ENCODE data around the gene GPATCH8. TPM values are rescaled to one million over a fixed set of nuclear protein-coding genes. Genes with fewer than 3 reads are reported as not detected.

GPATCH8 gene
- total and polyA plus RNA-seq, 2 donors, result 19.3 to 63.4 TPM

DNA sequence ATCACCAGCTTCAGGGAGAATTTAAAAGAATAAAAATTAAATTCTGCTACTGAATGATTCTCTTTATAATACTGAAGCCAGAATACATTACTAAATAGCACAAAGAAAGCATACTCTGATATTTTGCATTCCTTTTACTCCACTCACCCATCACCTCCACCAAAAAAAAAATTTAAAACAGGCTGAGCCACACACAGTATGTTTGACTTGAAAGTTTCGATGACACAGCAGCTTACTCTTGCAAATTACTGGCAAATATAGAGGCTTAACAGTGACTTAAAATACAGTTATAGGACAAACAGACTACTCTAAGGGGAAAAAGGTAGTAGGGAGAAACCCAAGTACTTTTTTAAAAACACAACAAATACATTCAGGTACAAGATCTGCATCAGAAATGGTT lies 39.2 kb downstream of the GPATCH8 start:
- DNase-seq (ENCODE audit: extremely low spot score), result no peak
- WGBS, result 83% methylated on average over 1 of the region's 1 CpG
- H3K4me1 ChIP-seq (ENCODE audit: insufficient read depth), result no peaks in the 10 kb centered on the region
- no peaks in the 10 kb centered on the region for H3K36me3 ChIP-seq (ENCODE audit: insufficient read depth)
- H3K27ac ChIP-seq (ENCODE audit: low read depth), result no peak overlapping the region
- no peak overlapping the region for H3K4me3 ChIP-seq (ENCODE audit: low read depth, low read length)

DNA sequence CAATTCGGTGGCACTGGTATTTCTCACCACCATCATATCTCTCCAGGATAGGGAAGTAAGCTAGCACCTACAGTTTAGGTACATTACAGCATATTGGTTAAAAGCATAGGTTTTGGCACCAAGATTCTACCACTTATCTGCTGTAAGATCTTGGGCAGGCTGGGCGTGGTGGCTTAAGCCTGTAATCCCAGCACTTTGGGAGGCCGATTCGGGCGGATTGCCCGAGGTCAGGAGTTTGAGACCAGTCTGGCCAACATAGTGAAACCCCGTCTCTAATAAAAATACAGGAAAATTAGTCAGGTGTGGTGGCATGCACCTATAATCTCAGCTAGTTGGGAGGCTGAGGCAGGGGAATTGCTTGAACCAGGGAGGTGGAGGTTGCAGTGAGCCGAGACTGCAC lies 51.4 kb downstream of the GPATCH8 start:
- H3K4me1 ChIP-seq (ENCODE audit: insufficient read depth), result no peaks in the 10 kb centered on the region
- DNase-seq (ENCODE audit: extremely low spot score), result no peak
- WGBS, result 84% methylated on average over 8 of the region's 8 CpGs
- H3K4me3 ChIP-seq (ENCODE audit: low read depth, low read length), result no peak overlapping the region
- no peaks in the 10 kb centered on the region for H3K36me3 ChIP-seq (ENCODE audit: insufficient read depth)
- H3K27ac ChIP-seq (ENCODE audit: low read depth), result no peak overlapping the region

DNA sequence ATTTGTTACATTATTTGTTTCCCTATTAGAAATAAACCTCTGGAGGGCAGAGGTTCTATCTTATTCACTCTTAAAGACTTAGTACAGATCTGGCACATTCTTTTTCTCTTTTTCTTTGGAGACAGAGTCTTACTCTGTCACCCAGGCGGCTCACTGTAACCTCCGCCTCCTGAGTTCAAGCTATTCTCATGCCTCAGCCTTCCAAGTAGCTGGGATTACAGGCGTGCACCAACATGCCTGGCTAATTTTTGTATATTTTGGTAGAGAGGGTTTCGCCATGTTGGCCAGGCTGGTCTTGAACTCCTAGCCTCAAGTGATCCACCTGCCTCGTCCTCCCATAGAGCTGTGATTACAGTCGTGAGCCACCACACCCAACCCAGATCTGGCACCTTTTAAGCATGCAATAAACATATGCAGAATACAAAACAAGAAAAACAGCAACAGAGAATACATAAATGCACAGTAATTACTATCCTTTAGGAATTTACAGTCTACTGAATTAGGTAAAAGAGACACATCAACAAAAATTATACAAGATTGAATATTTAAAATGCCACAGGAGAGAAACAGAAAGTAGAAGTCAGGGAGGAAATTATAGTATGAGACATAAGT lies 52.1 kb downstream of the GPATCH8 start:
- H3K4me1 ChIP-seq (ENCODE audit: insufficient read depth), result no peaks in the 10 kb centered on the region
- DNase-seq (ENCODE audit: extremely low spot score), result no peak
- WGBS, result 78% methylated on average over 6 of the region's 6 CpGs
- H3K36me3 ChIP-seq (ENCODE audit: insufficient read depth), result no peaks in the 10 kb centered on the region
- H3K4me3 ChIP-seq (ENCODE audit: low read depth, low read length), result no peak overlapping the region
- no peak overlapping the region for H3K27ac ChIP-seq (ENCODE audit: low read depth)

DNA sequence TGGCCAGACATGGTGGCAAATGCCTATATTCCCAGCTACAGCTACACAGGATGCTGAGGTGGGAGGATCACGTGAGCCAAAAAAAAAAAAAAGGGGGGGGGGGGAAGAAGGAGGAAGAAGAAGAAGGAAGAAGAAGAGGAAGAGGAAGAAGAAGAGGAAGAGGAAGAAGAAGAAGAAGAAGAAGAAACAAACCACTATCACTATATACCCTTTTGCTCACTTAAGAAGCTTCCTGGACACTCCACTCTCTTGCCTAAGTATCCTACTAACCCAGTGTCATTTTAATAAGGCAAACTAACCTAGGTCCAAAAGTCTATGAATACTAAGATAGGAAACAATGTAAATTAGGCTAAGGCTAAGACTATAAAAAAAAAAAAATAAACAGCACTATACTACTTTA lies 54.8 kb downstream of the GPATCH8 start:
- no peak for DNase-seq (ENCODE audit: extremely low spot score)
- H3K36me3 ChIP-seq (ENCODE audit: insufficient read depth), result no peaks in the 10 kb centered on the region
- WGBS, result 87% methylated on average over 1 of the region's 1 CpG
- no peaks in the 10 kb centered on the region for H3K4me1 ChIP-seq (ENCODE audit: insufficient read depth)
- H3K27ac ChIP-seq (ENCODE audit: low read depth), result no peak overlapping the region
- H3K4me3 ChIP-seq (ENCODE audit: low read depth, low read length), result no peak overlapping the region

DNA sequence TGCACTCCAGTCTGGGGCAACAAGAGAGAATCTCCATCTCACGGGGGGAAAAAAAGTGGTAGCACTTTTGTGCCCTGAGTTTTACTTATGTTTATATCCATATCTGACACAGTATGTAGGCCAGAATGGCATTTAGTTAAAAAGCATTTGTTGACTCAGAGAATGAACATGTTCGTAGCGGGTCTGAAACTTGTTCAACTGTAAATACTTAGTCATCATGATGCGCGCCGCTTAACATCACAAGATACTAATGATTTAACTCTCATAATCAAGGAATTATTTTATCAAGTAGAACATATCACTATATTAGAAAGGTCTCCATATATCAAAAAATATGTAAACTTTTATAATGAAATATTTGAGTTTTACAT lies 58.5 kb downstream of the GPATCH8 start:
- H3K4me1 ChIP-seq (ENCODE audit: insufficient read depth), result no peaks in the 10 kb centered on the region
- WGBS, result 88% methylated on average over 6 of the region's 6 CpGs
- H3K36me3 ChIP-seq (ENCODE audit: insufficient read depth), result no peaks in the 10 kb centered on the region
- DNase-seq (ENCODE audit: extremely low spot score), result no peak
- no peak overlapping the region for H3K4me3 ChIP-seq (ENCODE audit: low read depth, low read length)
- no peak overlapping the region for H3K27ac ChIP-seq (ENCODE audit: low read depth)

DNA sequence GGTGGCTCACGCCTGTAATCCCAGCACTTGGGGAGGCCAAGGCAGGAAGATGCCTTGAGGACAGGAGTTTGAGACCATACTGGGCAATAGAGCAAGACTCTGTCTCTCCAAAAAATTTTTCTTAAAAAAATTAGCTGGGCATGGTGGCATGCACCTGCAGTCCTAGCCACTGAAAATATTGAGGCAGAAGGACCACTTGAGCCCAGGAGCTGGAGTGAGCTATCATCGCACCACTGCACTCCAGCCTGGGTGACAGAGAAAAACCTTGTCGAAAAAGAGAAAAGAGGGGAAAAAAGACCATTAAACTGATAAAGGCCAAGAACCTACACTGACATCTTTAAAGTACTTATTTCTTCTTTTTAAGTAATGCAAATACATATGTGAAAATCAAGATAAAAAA lies 60.4 kb downstream of the GPATCH8 start:
- H3K4me3 ChIP-seq (ENCODE audit: low read depth, low read length), result no peak overlapping the region
- WGBS, result 97% methylated on average over 3 of the region's 3 CpGs
- DNase-seq (ENCODE audit: extremely low spot score), result no peak

DNA sequence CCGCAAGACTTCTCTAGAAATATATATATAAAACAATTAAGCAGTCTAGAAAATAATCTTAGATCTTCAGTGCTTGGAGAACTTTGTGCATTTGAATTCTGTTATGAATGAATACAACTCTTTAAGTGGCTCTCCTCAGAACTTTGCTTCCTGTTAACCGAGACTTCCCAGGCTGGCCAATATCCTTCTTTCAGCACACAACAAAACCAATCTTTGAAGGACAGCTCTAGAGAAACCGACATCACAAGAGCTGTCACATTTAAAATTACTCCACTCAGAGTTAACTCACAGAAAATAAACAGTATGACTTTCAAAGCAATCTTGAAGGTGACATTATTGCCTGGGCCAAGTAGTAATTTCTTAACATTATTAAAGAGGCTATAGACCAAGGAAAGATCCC lies 64.0 kb downstream of the GPATCH8 start:
- no peak overlapping the region for H3K4me3 ChIP-seq (ENCODE audit: low read depth, low read length)
- H3K36me3 ChIP-seq (ENCODE audit: insufficient read depth), result peaks cover 2% of the 10 kb centered on the region
- H3K4me1 ChIP-seq (ENCODE audit: insufficient read depth), result no peaks in the 10 kb centered on the region
- WGBS, result 74% methylated on average over 3 of the region's 3 CpGs
- DNase-seq (ENCODE audit: extremely low spot score), result no peak
- H3K27ac ChIP-seq (ENCODE audit: low read depth), result no peak overlapping the region

More for the DNA sequence above, 60.4 kb downstream of the GPATCH8 start:
- H3K36me3 ChIP-seq (ENCODE audit: insufficient read depth), result no peaks in the 10 kb centered on the region
- H3K4me1 ChIP-seq (ENCODE audit: insufficient read depth), result no peaks in the 10 kb centered on the region
- H3K27ac ChIP-seq (ENCODE audit: low read depth), result no peak overlapping the region

DNA sequence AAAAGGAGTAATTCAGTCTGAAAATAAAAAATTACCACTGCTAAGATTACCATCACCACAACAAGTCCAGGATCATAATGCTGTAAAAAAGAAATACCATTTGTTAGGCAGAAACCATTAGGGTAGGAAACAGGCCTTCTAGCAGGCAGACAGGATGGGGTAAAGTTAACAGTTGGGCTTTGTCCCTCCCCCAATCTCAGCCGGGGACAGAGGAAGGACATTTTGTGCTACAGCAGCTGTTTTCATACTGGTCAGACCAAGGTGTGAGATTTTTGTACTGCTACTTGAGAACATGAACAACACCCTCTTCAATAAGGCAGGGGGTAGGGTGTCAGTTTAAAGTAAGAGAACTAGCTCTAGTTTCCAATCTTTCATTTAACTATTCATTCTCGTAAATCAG lies 64.6 kb downstream of the GPATCH8 start:
- Histone ChIP-seq H3K27ac (ENCODE audit: low read depth) (no peak overlapping the region), H3K4me3 (ENCODE audit: low read depth, low read length) (no peak overlapping the region), H3K36me3 (ENCODE audit: insufficient read depth) (peaks cover 2% of the 10 kb centered on the region), H3K4me1 (ENCODE audit: insufficient read depth) (no peaks in the 10 kb centered on the region)
- no peak for DNase-seq (ENCODE audit: extremely low spot score)
- 54% methylated on average over 2 of the region's 2 CpGs for WGBS

DNA sequence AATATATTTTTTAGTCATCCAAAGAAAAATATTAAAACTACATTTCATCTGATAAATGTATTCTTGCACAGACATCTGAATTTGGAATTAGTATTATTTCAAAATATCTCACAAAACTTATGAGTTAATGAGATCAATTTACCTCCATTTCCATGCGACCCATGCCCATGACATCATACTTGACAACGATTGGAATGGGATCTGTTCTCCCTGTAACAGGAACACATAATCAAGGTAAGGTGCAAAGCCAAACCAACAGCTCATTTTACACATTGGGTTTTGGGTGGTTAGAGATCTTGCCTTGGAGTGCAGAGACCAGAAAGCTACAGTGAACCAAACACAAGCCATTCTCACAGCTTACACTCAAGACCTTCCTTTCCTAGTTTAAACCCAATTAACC lies 66.9 kb downstream of the GPATCH8 start:
- Histone ChIP-seq H3K36me3 (ENCODE audit: insufficient read depth) (peaks cover 2% of the 10 kb centered on the region), H3K4me3 (ENCODE audit: low read depth, low read length) (no peak overlapping the region), H3K27ac (ENCODE audit: low read depth) (no peak overlapping the region), H3K4me1 (ENCODE audit: insufficient read depth) (no peaks in the 10 kb centered on the region)
- WGBS, result 85% methylated on average over 2 of the region's 2 CpGs
- no peak for DNase-seq (ENCODE audit: extremely low spot score)

DNA sequence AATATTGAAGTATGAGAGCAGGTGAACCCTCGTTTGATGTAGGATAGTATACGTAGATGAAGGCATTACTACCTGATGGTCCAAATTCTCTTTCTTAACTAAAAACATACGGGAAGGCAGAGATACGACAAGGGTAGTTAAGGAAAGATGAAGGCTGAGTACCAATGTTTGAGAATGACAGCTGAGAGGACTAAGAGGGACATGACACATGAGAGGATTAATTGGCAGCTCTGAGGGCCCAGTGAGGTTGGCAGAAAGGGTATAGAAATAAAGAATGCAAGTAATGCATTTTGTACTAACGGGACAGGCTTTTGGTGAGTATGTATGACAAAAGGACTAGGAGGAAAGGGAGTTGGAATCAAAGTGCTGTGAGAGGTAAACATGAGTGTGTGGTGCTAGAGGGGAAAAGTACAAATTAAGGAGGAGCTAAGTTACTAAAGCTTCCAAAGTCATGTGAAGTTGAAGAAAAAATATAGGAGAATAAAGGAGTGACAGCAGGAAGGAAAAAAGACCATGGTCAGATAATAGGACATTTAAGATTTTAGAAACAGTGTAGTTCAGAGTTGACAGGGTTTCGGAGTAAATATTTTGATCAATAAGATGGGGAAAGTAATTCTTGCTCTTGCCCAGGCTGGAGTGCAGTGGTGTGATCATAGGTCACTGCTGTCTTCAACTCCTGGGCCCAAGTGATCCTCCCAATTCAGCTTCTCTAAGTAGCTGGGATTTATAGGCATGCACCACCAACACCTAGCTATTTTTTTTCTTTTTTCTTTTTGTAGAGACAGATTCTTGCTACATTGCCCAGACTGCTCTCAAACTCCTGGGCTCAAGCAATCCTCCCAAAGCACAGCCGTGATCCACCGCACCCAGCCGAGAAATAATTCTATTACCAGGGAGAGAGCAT lies 70.7 kb downstream of the GPATCH8 start:
- Histone ChIP-seq H3K36me3 (ENCODE audit: insufficient read depth) (peaks cover 2% of the 10 kb centered on the region), H3K4me1 (ENCODE audit: insufficient read depth) (no peaks in the 10 kb centered on the region), H3K27ac (ENCODE audit: low read depth) (no peak overlapping the region), H3K4me3 (ENCODE audit: low read depth, low read length) (no peak overlapping the region)
- WGBS, result 81% methylated on average over 9 of the region's 9 CpGs
- no peak for DNase-seq (ENCODE audit: extremely low spot score)

DNA sequence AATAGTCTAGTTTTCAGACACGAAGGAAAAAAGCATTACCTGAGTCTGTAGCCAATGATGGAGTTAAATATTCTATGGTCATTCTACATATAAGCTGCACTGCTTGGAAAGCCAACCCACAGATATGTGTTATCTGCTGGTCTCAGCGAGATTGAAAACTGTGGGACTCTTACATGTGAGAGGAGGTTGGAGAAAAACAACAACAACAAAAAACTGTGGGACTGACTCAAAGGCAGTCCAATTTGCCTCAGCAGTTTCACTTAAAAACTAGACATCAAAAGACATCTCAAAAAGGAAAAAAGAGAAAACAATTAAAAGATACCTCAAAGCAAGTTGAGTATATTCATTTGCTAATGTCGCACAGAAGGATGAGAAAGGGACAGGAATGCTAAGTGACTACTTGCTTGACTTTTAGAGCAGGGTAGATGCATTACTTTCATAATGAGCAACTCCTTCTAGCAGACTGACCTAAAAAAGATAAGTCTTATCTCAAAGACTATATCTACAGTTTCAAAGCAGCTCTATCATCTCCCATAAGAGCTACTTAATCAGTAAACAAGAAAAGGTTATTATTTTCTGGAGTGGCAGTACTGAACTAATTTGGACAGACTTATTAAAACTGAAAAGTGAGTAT lies 78.3 kb downstream of the GPATCH8 start:
- no peak for DNase-seq (ENCODE audit: extremely low spot score)
- 88% methylated on average over 3 of the region's 3 CpGs for WGBS
- H3K4me3 ChIP-seq (ENCODE audit: low read depth, low read length), result no peak overlapping the region
- no peak overlapping the region for H3K27ac ChIP-seq (ENCODE audit: low read depth)
- H3K4me1 ChIP-seq (ENCODE audit: insufficient read depth), result no peaks in the 10 kb centered on the region
- H3K36me3 ChIP-seq (ENCODE audit: insufficient read depth), result peaks cover 1% of the 10 kb centered on the region

DNA sequence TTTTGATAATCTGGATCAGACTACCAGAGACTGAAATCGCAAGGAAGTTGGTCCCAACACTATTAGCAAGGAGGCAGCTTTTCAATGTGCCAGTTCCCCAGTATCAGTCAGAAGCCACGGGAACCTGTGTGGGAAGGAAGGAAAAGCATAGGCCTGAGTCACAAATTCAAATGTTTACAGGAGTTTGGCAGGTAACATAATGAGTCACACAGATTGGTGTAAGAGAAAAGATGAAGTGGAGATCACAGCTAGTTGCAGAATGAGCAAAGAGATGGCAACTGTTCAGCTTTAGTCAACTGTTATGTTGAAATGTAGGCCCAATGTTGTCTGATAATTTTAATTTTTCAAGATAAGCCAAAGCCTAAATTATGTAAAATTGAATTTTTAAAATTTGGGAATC lies 85.7 kb downstream of the GPATCH8 start:
- no peak for DNase-seq (ENCODE audit: extremely low spot score)
- Histone ChIP-seq H3K36me3 (ENCODE audit: insufficient read depth) (no peaks in the 10 kb centered on the region), H3K27ac (ENCODE audit: low read depth) (no peak overlapping the region), H3K4me1 (ENCODE audit: insufficient read depth) (no peaks in the 10 kb centered on the region), H3K4me3 (ENCODE audit: low read depth, low read length) (no peak overlapping the region)
- 70% methylated on average over 2 of the region's 2 CpGs for WGBS

DNA sequence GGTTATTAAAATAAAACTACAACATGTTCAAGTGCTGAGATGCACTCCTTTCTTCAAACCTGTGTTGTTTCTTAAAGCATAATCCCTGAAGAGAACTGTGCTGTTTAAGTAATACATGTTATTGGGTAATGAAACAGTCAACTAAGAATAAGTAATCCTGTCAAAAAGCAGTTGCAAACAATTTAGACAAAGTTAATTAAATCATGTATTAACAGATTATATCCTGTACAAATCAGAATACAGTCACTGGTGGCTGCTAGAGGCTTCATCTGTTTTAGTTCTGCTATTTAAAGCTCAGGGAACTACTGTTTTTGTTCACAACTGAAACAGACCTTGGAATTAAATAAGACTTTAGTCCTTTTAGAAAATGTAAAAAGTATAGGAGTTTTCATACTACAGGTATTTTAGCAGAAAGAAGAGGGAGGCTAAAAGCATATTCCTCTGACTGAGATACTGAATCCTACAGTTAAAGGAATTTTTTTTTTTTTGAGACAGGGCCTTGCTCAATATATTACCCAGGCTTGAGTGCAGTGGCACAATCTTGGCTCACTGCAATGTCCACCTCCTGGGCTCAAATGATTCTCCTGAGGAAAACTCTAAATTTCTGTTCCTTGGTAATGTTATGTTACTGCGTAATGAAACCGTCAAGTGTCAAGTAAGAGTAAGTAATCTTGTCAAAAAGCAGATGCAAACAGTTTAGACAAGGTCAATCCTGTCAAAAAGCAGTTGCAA lies 86.5 kb downstream of the GPATCH8 start:
- Histone ChIP-seq H3K4me1 (ENCODE audit: insufficient read depth) (no peaks in the 10 kb centered on the region), H3K27ac (ENCODE audit: low read depth) (no peak overlapping the region), H3K4me3 (ENCODE audit: low read depth, low read length) (no peak overlapping the region), H3K36me3 (ENCODE audit: insufficient read depth) (no peaks in the 10 kb centered on the region)
- no peak for DNase-seq (ENCODE audit: extremely low spot score)
- 88% methylated on average over 2 of the region's 2 CpGs for WGBS
